Stomach (tissue), 9 donors: ENCODE results near the gene RND1. TPM values are rescaled to one million over a fixed set of nuclear protein-coding genes. Genes with fewer than 3 reads are reported as not detected.

Experiments
- DNase-seq, 2 donors: peaks; one replicate each; pipeline versions ENCODE4 v3.0.0 to v3.0.0-alpha.2; 2013 to 2019
- H3K27ac ChIP-seq, 5 donors: fragments of 200-600 bp in 4 of 5; sonication (generic) in 4 of 5; one replicate each; pipeline ENCODE4 v1.5.1; 2013 to 2019; ENCODE audit warnings: mild to moderate bottlenecking in 1 of 5, moderate library complexity in 1 of 5
- H3K27me3 ChIP-seq, 3 donors: fragments of 200-600 bp; sonication (generic); one replicate each; pipeline ENCODE4 v1.5.1; 2017 to 2019; ENCODE audit warnings: mixed run types in 1 of 3
- H3K36me3 ChIP-seq, 4 donors: fragments of 200-600 bp; sonication (generic); 1 replicate in 3 of 4; 2 replicates in 1 of 4; pipeline ENCODE4 v1.5.1; 2016 to 2019
- H3K4me1 ChIP-seq, 4 donors: fragments of 200-600 bp; sonication (generic); one replicate each; pipeline ENCODE4 v1.5.1; 2016 to 2019
- H3K4me3 ChIP-seq, 4 donors: fragments of 200-600 bp; sonication (generic) in 3 of 4; one replicate each; pipeline ENCODE4 v1.5.1; 2016 to 2019; ENCODE audit warnings: mild to moderate bottlenecking in 1 of 4
- H3K9me3 ChIP-seq, 4 donors: fragments of 200-600 bp; sonication (generic); one replicate each; pipeline ENCODE4 v1.5.1; 2016 to 2019
- CTCF ChIP-seq, 7 experiments: fragments of 450-650 bp in 4 of 7; fragments of 200-600 bp in 3 of 7; sonication (generic) in 3 of 7; IDR thresholded peaks; one replicate each; pipeline ENCODE4 v1.5.1; 2016 to 2019; ENCODE audit warnings: antibody characterized with exemption in 7 of 7, control low read depth in 2 of 7, mild to moderate bottlenecking in 1 of 7
- EP300 ChIP-seq: sonication (generic); formaldehyde crosslinking; IDR thresholded peaks from one replicate; pipeline ENCODE4 v1.6.1; 2017; ENCODE audit warnings: antibody characterized with exemption
- POLR2A ChIP-seq, 4 donors: fragments of 450-650 bp; IDR thresholded peaks; one replicate each; pipeline ENCODE4 v1.6.1; 2016; ENCODE audit warnings: antibody characterized with exemption in 4 of 4, control low read depth in 2 of 4, mild to moderate bottlenecking in 1 of 4, moderate library complexity in 1 of 4
- POLR2AphosphoS5 ChIP-seq, 3 donors: sonication (generic); formaldehyde crosslinking; IDR thresholded peaks; one replicate each; pipeline ENCODE4 v1.6.1; 2016; ENCODE audit warnings: antibody characterized with exemption in 3 of 3
- WGBS, 5 donors: extraction: QIAGEN DNeasy Blood & Tissue Kit in 3 of 5; methylation state at CpG; one replicate each; pipeline versions ENCODE4 v1.1.5 to v1.1.7; 2013 to 2018; 5-methylcytosine and 5-hydroxymethylcytosine counted together
- intact Hi-C: fragments of 100-400 bp; cut with DNase I; formaldehyde crosslinking; loops from one replicate; pipeline ENCODE4 v1.15.1; 2023; ENCODE audit warnings: low total_unique reads
- polyA plus RNA-seq, 3 donors: library from polyadenylated mRNA; stranded (reverse); fragments of 200-250 nt; gene quantifications; one replicate each; pipeline ENCODE4 v1.2.3, GENCODE V29; 2013
- total RNA-seq, 5 donors: library from RNA; depleted of rRNA; stranded (reverse); fragments of >200 nt; gene quantifications; one replicate each; pipeline versions ENCODE4 v1.1.0 to v1.2.3, GENCODE V29; 2014 to 2016
- donor health status: healthy with polysubstance abuse.
- donor health status: Bipolar disorder and iron deficiency.
- donor health status: healthy.

RND1 gene
- total and polyA plus RNA-seq, 8 donors: 3.5 to 21.0 (median 12.2) TPM; not detected in 1

- 1 to 2% (median 2%) methylated on average over 13 to 19 of the region's 19 CpGs for WGBS, 5 donors
- Histone ChIP-seq H3K27me3 (no peaks in the 10 kb centered on the region), H3K4me3 (peak overlapping the region; percentile 33 to 47 (median 40)), H3K4me1 (peaks cover 0 to 19% (median 12%) of the 10 kb centered on the region in 4 donors), H3K9me3 (no peaks in the 10 kb centered on the region), H3K36me3 (no peaks in the 10 kb centered on the region), H3K27ac (no peak overlapping the region)
- TF ChIP-seq CTCF (IDR thresholded peaks at IDR 0.05): peak in 4 of 7 experiments; percentile 30 to 52 (median 44)
- no peak for TF ChIP-seq POLR2A (IDR thresholded peaks at IDR 0.05)
- intact Hi-C loops: no loop called here
- DNase-seq: peak; percentile 70 to 95
Measured at GRCh38 chr12:48903982-48904411, 38.3 kb upstream of the RND1 start.

GRCh38 chr12:48903363-48903981 is 37.8 kb upstream of the RND1 start:
- intact Hi-C loops: no loop called here
- peak overlapping the region; percentile 33 to 47 (median 40) for H3K4me3 ChIP-seq
- peaks cover 0 to 19% (median 12%) of the 10 kb centered on the region in 4 donors for H3K4me1 ChIP-seq
- no peaks in the 10 kb centered on the region for H3K9me3 ChIP-seq
- no peaks in the 10 kb centered on the region for H3K36me3 ChIP-seq
- no peak for TF ChIP-seq POLR2A (IDR thresholded peaks at IDR 0.05)
- no peak overlapping the region for H3K27ac ChIP-seq
- WGBS, 5 donors: 36 to 71% (median 67%) methylated on average over 20 of the region's 20 CpGs
- no peak for DNase-seq
- H3K27me3 ChIP-seq: peaks cover 0 to 5% (median 0%) of the 10 kb centered on the region in 3 donors

DNA sequence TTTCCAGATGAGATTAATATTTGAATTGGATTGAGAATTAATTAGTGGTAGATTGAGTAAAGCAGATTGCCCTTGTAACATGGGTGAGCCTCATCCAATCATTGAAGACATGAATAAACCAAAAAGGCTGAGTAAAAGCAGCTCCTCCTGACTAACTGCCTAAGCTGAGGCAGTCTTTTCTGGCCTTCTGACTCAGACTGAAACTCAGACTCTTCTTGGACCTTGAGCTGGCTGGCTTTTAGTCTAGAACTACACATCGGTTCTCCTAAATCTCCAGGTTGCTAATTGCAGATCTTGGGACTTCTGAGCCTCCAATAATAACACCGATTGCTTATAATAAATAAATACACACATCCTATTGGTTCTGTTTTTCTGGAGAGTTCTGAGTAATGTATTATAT is 35.6 kb upstream of the RND1 start:
- H3K9me3 ChIP-seq: no peaks in the 10 kb centered on the region
- H3K27ac ChIP-seq: no peak overlapping the region
- H3K27me3 ChIP-seq: peaks cover 0 to 5% (median 0%) of the 10 kb centered on the region in 3 donors
- TF ChIP-seq POLR2A (IDR thresholded peaks at IDR 0.05) (no peak), POLR2AphosphoS5 (IDR thresholded peaks at IDR 0.05) (no peak), CTCF (IDR thresholded peaks at IDR 0.05) (no peak), EP300 (no peak)
- peaks cover 0 to 15% (median 10%) of the 10 kb centered on the region in 4 donors for H3K4me1 ChIP-seq
- DNase-seq: no peak
- no peak overlapping the region for H3K4me3 ChIP-seq
- 56 to 89% (median 86%) methylated on average over 2 of the region's 2 CpGs for WGBS, 5 donors
- intact Hi-C loops: no loop called here
- no peaks in the 10 kb centered on the region for H3K36me3 ChIP-seq

DNA sequence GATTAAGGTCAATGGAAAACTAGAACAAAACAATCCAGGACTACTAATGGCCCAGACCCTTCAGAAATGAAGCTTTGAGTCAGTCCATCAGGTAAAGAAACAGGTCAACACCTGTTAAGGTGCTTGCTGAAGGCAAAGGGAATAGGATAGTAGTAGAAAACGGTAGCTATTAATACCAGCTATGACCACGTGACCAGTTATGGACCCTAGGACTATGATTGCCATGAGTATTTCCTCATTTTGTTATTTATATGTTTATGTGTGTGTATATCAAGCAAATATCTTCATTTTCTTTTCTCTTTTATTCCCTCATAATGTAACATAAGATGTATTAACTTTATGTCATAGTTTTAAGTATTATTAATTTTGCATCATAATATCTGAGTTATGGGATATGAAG is 34.0 kb upstream of the RND1 start:
- no peak for DNase-seq
- Histone ChIP-seq H3K4me1 (peaks cover 0 to 14% (median 10%) of the 10 kb centered on the region in 4 donors), H3K4me3 (no peak overlapping the region), H3K27me3 (peaks cover 0 to 5% (median 0%) of the 10 kb centered on the region in 3 donors), H3K9me3 (no peaks in the 10 kb centered on the region), H3K27ac (no peak overlapping the region), H3K36me3 (no peaks in the 10 kb centered on the region)
- intact Hi-C loops: no loop called here
- TF ChIP-seq CTCF (IDR thresholded peaks at IDR 0.05) (no peak), POLR2A (IDR thresholded peaks at IDR 0.05) (no peak)
- 70 to 83% (median 77%) methylated on average over 2 of the region's 2 CpGs for WGBS, 5 donors

DNA sequence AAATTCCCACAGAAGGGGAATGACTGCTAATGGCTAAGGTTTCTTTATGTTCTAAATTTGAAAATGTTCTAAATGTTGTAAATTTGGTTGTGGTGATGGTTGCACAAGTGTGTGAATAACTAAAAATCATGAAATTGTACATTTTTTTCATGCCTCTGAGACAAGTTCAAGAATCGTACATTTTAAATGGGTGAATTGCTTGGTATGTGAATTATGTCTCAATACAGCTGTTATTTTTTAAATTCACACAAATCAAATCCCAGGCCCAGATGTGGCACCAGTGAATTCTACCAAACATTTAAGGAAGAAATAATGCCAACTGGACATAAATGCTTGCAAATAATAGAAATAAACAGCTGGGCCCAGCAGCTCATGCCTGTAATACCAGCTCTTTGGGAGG is 28.6 kb upstream of the RND1 start:
- TF ChIP-seq POLR2AphosphoS5 (IDR thresholded peaks at IDR 0.05) (no peak), EP300 (no peak), POLR2A (IDR thresholded peaks at IDR 0.05) (no peak), CTCF (IDR thresholded peaks at IDR 0.05) (no peak)
- peaks cover 8 to 12% (median 11%) of the 10 kb centered on the region in 4 donors for H3K4me1 ChIP-seq
- H3K27ac ChIP-seq: no peak overlapping the region
- H3K4me3 ChIP-seq: no peak overlapping the region
- WGBS, 5 donors: 66 to 88% (median 82%) methylated on average over 1 of the region's 1 CpG
- H3K9me3 ChIP-seq: no peaks in the 10 kb centered on the region
- H3K36me3 ChIP-seq: no peaks in the 10 kb centered on the region
- DNase-seq: no peak
- intact Hi-C loops: loop anchor here (5.0 kb wide), 1 partner anchor 37 kb away; no protein-coding TSS in a partner anchor
- peaks cover 0 to 32% (median 7%) of the 10 kb centered on the region in 3 donors for H3K27me3 ChIP-seq
